ENCODE data around the gene LRMDA.

Gene LRMDA

GRCh38 chr10:75974080-75974479, 542.7 kb downstream of the LRMDA start:
- TF ChIP-seq, protein P1, sequence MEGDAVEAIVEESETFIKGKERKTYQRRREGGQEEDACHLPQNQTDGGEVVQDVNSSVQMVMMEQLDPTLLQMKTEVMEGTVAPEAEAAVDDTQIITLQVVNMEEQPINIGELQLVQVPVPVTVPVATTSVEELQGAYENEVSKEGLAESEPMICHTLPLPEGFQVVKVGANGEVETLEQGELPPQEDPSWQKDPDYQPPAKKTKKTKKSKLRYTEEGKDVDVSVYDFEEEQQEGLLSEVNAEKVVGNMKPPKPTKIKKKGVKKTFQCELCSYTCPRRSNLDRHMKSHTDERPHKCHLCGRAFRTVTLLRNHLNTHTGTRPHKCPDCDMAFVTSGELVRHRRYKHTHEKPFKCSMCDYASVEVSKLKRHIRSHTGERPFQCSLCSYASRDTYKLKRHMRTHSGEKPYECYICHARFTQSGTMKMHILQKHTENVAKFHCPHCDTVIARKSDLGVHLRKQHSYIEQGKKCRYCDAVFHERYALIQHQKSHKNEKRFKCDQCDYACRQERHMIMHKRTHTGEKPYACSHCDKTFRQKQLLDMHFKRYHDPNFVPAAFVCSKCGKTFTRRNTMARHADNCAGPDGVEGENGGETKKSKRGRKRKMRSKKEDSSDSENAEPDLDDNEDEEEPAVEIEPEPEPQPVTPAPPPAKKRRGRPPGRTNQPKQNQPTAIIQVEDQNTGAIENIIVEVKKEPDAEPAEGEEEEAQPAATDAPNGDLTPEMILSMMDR (IDR thresholded peaks at IDR 0.05) = no peak

- TF ChIP-seq, protein P1 (IDR thresholded peaks at IDR 0.05) = no peak
These were observed 545.3 kb downstream of the LRMDA start for GRCh38 chr10:75976681-75977080.

GRCh38 chr10:75977139-75977538, 545.7 kb downstream of the LRMDA start:
- TF ChIP-seq, protein P1 (IDR thresholded peaks at IDR 0.05) = no peak

DNA sequence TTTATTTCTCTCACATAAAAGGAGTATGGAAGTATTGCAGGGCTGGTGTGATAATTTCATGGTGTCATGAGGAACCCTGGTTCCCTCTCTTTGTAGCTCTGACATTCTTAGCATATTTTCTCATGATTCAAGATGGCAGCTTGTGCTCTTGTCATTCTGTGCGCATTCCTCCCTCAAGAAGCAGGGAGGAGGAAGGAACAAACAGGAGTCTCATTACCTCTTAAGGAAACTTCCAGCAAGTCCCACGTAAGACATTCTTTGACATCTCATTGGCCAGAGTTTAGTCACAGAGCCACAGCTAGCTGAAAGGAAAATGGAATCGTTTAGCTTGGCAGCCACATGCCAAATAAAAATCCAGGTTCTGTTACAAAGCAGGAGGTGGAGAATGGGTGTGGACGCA, 546.8 kb downstream of the LRMDA start:
- TF ChIP-seq, protein P1 (IDR thresholded peaks at IDR 0.05) = no peak

DNA sequence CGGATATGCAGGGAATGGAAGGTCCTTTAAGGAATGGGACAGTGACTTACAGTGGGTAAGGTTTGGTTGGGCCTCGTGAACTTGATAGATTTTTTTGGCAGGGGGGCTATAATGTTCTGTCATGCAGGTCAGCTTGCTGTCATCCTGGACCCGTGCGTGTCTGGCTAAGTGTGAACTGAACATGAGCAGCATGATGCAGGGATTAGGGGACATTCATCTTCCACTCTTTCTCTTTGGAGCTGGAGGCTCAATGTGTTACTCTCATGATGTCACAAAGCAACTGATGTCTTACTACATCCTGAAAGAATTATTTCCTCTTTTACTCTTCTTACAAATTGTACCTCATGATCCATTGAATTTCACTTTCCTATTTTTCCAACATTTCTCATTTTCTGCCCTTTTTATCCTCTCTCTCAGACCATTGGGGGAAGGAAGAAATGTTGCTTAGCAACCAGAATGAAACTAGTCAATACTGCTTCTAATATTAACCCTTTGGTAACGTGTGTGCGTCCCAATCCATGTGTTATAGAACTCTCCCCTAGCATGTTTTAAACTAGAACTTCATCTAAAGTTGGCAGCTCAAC, 549.1 kb downstream of the LRMDA start:
- TF ChIP-seq, protein P1 (IDR thresholded peaks at IDR 0.05) = no peak

GRCh38 chr10:75982611-75983369, 551.4 kb downstream of the LRMDA start:
- TF ChIP-seq, protein P1 (IDR thresholded peaks at IDR 0.05) = no peak

- TF ChIP-seq, protein P1 (IDR thresholded peaks at IDR 0.05) = no peak
These were observed 552.6 kb downstream of the LRMDA start for GRCh38 chr10:75984067-75984466.
